SH-SY5Y (cell line): ENCODE results near the gene RIC8B.

ENCODE experiments used
- GATA2 ChIP-seq: IDR thresholded peaks from 2 replicates; pipeline ENCODE4 v1.6.1; 2011; ENCODE audit warnings: mild to moderate bottlenecking, low read depth, low read length
- GATA3 ChIP-seq: IDR thresholded peaks from 2 replicates; pipeline ENCODE4 v1.6.1; 2011; ENCODE audit warnings: low read depth, mild to moderate bottlenecking, low read length, moderate library complexity

- TF ChIP-seq GATA3 = 0 out of 2 replicates have a peak, but pooled peaks have one; percentile 12
- TF ChIP-seq GATA2 = peak; percentile 46; the same call in 1 of the 2 replicates
Observed at GRCh38 chr12:106879612-106880011, 105.1 kb downstream of the RIC8B start.
